HEK293 (cell line): ENCODE measurements around the gene DUSP14.

Experiments used
- AEBP2 ChIP-seq: fragments of 450-650 bp; formaldehyde crosslinking; IDR thresholded peaks from 2 replicates; pipeline ENCODE4 v1.5.1; 2016; ENCODE audit warnings: missing biosample characterization, missing genetic modification characterization, borderline replicate concordance
- BCL11B ChIP-seq: fragments of 450-650 bp; formaldehyde crosslinking; IDR thresholded peaks from 2 replicates; pipeline ENCODE4 v1.5.1; 2016; ENCODE audit warnings: low read depth, missing biosample characterization, missing genetic modification characterization
- EGR2 ChIP-seq: fragments of 450-650 bp; formaldehyde crosslinking; IDR thresholded peaks from 2 replicates; pipeline ENCODE4 v1.5.1; 2016; ENCODE audit warnings: low read depth, missing biosample characterization, missing genetic modification characterization
- GFI1B ChIP-seq: fragments of 450-650 bp; formaldehyde crosslinking; IDR thresholded peaks from 2 replicates; pipeline ENCODE4 v1.5.1; 2016; ENCODE audit warnings: missing biosample characterization, missing genetic modification characterization
- PBX3 ChIP-seq: sonication (generic); formaldehyde crosslinking; IDR thresholded peaks from 2 replicates; pipeline ENCODE4 v1.8.1; 2022; ENCODE audit warnings: mild to moderate bottlenecking, moderate library complexity, missing genetic modification reagents
- PRDM10 ChIP-seq: fragments of 450-650 bp; formaldehyde crosslinking; IDR thresholded peaks from 2 replicates; pipeline ENCODE4 v1.5.1; 2016; ENCODE audit warnings: missing biosample characterization, missing genetic modification characterization
- SP7 ChIP-seq: fragments of 450-650 bp; formaldehyde crosslinking; IDR thresholded peaks from 2 replicates; pipeline ENCODE4 v1.5.1; 2016; ENCODE audit warnings: missing biosample characterization, missing genetic modification characterization
- WT1 ChIP-seq: fragments of 450-650 bp; formaldehyde crosslinking; IDR thresholded peaks from 2 replicates; pipeline ENCODE4 v1.5.1; 2016; ENCODE audit warnings: missing biosample characterization, missing genetic modification characterization
- YY1 ChIP-seq: fragments of 450-650 bp; formaldehyde crosslinking; IDR thresholded peaks from 2 replicates; pipeline ENCODE4 v1.5.1; 2018; ENCODE audit warnings: missing biosample characterization, missing genetic modification characterization
- ZBTB44 ChIP-seq: fragments of 450-650 bp; IDR thresholded peaks from 2 replicates; pipeline ENCODE4 v1.5.1; 2018; ENCODE audit warnings: missing biosample characterization, mild to moderate bottlenecking, missing genetic modification characterization
- ZBTB49 ChIP-seq: fragments of 450-650 bp; formaldehyde crosslinking; IDR thresholded peaks from 2 replicates; pipeline ENCODE4 v1.5.1; 2016; ENCODE audit warnings: missing biosample characterization, missing genetic modification characterization, low read depth
- ZFHX2 ChIP-seq: fragments of 450-650 bp; formaldehyde crosslinking; conservative IDR thresholded peaks from 2 replicates; pipeline ENCODE4 v1.5.1; 2016; ENCODE audit warnings: missing biosample characterization, missing genetic modification characterization
- ZFP37 ChIP-seq: fragments of 450-650 bp; formaldehyde crosslinking; IDR thresholded peaks from 2 replicates; pipeline ENCODE4 v1.5.1; 2016; ENCODE audit warnings: missing biosample characterization, missing genetic modification characterization
- ZNF132 ChIP-seq: fragments of 450-650 bp; formaldehyde crosslinking; IDR thresholded peaks from 2 replicates; pipeline ENCODE4 v1.5.1; 2017; ENCODE audit warnings: missing biosample characterization, missing genetic modification characterization, borderline replicate concordance
- ZNF146 ChIP-seq: fragments of 450-650 bp; formaldehyde crosslinking; IDR thresholded peaks from 2 replicates; pipeline ENCODE4 v1.5.1; 2016; ENCODE audit warnings: missing biosample characterization, missing genetic modification characterization
- ZNF16 ChIP-seq: fragments of 450-650 bp; formaldehyde crosslinking; IDR thresholded peaks from 2 replicates; pipeline ENCODE4 v1.5.1; 2016; ENCODE audit warnings: low read depth, missing biosample characterization, missing genetic modification characterization
- ZNF248 ChIP-seq: fragments of 450-650 bp; formaldehyde crosslinking; IDR thresholded peaks from 2 replicates; pipeline ENCODE4 v1.5.1; 2017; ENCODE audit warnings: missing biosample characterization, missing genetic modification characterization
- ZNF324 ChIP-seq: fragments of 450-650 bp; formaldehyde crosslinking; IDR thresholded peaks from 2 replicates; pipeline ENCODE4 v1.5.1; 2016; ENCODE audit warnings: missing biosample characterization, missing genetic modification characterization
- ZNF341 ChIP-seq: fragments of 450-650 bp; formaldehyde crosslinking; IDR thresholded peaks from 2 replicates; pipeline ENCODE4; 2016; ENCODE audit warnings: low read depth, missing biosample characterization, missing genetic modification characterization
- ZNF544 ChIP-seq: fragments of 450-650 bp; formaldehyde crosslinking; IDR thresholded peaks from 2 replicates; pipeline ENCODE4 v1.5.0; 2017; ENCODE audit warnings: missing biosample characterization, missing genetic modification characterization
- ZNF548 ChIP-seq: fragments of 450-650 bp; formaldehyde crosslinking; IDR thresholded peaks from 2 replicates; pipeline ENCODE4 v1.5.1; 2016; ENCODE audit warnings: missing biosample characterization, missing genetic modification characterization
- ZNF560 ChIP-seq: fragments of 450-650 bp; formaldehyde crosslinking; IDR thresholded peaks from 2 replicates; pipeline ENCODE4 v1.5.1; 2017; ENCODE audit warnings: missing biosample characterization, missing genetic modification characterization, borderline replicate concordance
- ZNF561 ChIP-seq: fragments of 450-650 bp; IDR thresholded peaks from 2 replicates; pipeline ENCODE4 v1.5.1; 2018; ENCODE audit warnings: missing biosample characterization, missing genetic modification characterization, borderline replicate concordance
- ZNF596 ChIP-seq: fragments of 450-650 bp; IDR thresholded peaks from 2 replicates; pipeline ENCODE4 v1.5.0; 2018; ENCODE audit warnings: missing biosample characterization, mild to moderate bottlenecking, missing genetic modification characterization, moderate library complexity
- ZNF777 ChIP-seq: fragments of 450-650 bp; formaldehyde crosslinking; IDR thresholded peaks from 2 replicates; pipeline ENCODE4 v1.5.1; 2017; ENCODE audit warnings: missing biosample characterization, missing genetic modification characterization, borderline replicate concordance
- ZNF791 ChIP-seq: fragments of 450-650 bp; formaldehyde crosslinking; IDR thresholded peaks from 2 replicates; pipeline ENCODE4 v1.5.1; 2016; ENCODE audit warnings: missing biosample characterization, missing genetic modification characterization
- ZNF792 ChIP-seq: fragments of 450-650 bp; formaldehyde crosslinking; IDR thresholded peaks from 2 replicates; pipeline ENCODE4 v1.5.1; 2016; ENCODE audit warnings: missing biosample characterization, missing genetic modification characterization
- ZSCAN16 ChIP-seq: fragments of 450-650 bp; formaldehyde crosslinking; IDR thresholded peaks from 2 replicates; pipeline ENCODE4 v1.5.1; 2016; ENCODE audit warnings: missing biosample characterization, missing genetic modification characterization
- ZSCAN30 ChIP-seq: fragments of 450-650 bp; IDR thresholded peaks from 2 replicates; pipeline ENCODE4 v1.5.1; 2018; ENCODE audit warnings: missing biosample characterization, mild to moderate bottlenecking, missing genetic modification characterization, moderate library complexity
- TF ChIP-seq, protein P1 (sequence below): fragments of 450-650 bp; formaldehyde crosslinking; IDR thresholded peaks from 2 replicates; pipeline ENCODE4 v1.5.1; 2016; ENCODE audit warnings: missing biosample characterization, missing genetic modification characterization

Gene DUSP14

DNA sequence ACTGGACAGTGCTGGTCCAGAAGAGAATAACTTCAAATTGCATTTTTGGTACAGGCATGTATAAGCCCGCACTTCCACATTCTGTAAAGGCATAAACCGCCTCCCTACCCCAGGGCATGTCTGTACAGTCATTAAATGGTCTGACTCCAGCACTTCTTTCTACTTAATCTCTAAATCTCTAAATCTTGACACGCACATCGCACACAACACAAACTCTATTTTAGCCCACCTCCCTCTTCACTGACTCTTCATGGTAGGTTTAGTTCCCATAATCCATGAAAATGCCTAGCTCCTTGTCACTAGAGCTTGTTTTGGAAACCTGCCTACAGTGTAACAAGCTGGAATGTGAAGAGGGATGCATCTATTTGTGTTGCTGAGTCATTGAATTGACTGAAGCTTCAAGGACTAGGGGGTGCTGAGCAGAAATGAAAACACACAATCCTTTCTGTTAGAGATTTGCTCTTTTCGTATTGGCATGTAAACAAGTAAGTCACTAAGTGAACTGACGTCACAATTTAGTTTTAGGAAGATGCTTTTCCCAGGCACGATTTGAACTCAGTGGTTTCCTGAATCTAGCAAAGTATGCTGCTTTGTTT, 1.6 kb upstream of the DUSP14 start (continued):
- TF ChIP-seq ZBTB49 (tag by site-specific recombination) (no peak), ZNF596 (tag by site-specific recombination) (no peak), ZNF561 (peak; percentile 68; the same call in 1 of the 2 replicates), ZNF248 (tag by site-specific recombination) (no peak), ZNF777 (tag by site-specific recombination) (no peak), ZNF341 (tag by site-specific recombination) (no peak), BCL11B (tag by site-specific recombination) (peak; percentile 55; the same call in 1 of the 2 replicates), SP7 (peak; percentile 94), ZSCAN16 (no peak), ZNF560 (tag by site-specific recombination) (no peak), ZSCAN30 (tag by site-specific recombination) (no peak), ZFHX2 (no peak), ZNF792 (tag by site-specific recombination) (no peak), ZNF132 (tag by site-specific recombination) (no peak), YY1 (no peak), GFI1B (peak; percentile 77), ZFP37 (tag by site-specific recombination) (no peak), ZNF548 (tag by site-specific recombination) (no peak), PRDM10 (tag by site-specific recombination) (peak; percentile 91), ZNF324 (tag by site-specific recombination) (peak; percentile 56; the same call in 1 of the 2 replicates), ZNF16 (no peak), EGR2 (tag by site-specific recombination) (no peak), PBX3 (CRISPR knock-in tag) (no peak), ZNF544 (tag by site-specific recombination) (no peak), ZNF146 (0 out of 2 replicates have a peak, but pooled peaks have one; percentile 3), AEBP2 (tag by site-specific recombination) (no peak), ZNF791 (tag by site-specific recombination) (no peak), ZBTB44 (tag by site-specific recombination) (peak; percentile 89), WT1 (tag by site-specific recombination) (peak; percentile 95)
- TF ChIP-seq, protein P1, sequence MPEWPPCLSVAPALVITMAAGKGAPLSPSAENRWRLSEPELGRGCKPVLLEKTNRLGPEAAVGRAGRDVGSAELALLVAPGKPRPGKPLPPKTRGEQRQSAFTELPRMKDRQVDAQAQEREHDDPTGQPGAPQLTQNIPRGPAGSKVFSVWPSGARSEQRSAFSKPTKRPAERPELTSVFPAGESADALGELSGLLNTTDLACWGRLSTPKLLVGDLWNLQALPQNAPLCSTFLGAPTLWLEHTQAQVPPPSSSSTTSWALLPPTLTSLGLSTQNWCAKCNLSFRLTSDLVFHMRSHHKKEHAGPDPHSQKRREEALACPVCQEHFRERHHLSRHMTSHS (tag by site-specific recombination), result no peak
